T-cell (primary cell): ENCODE results near the gene IL2RA. TPM values are rescaled to one million over a fixed set of nuclear protein-coding genes. Genes with fewer than 3 reads are reported as not detected.

Experiments
- ATAC-seq, 4 experiments: fragments of 200-7000 bp in 3 of 4; fragments of 150-1000 bp in 1 of 4; cut with Tn5 transposase; replicated peaks in 1 of 4; 1 replicate in 3 of 4; 2 replicates in 1 of 4; pipeline ENCODE4 v1.10.0; 2021; ENCODE audit warnings: moderate library complexity in 3 of 4, mild to moderate bottlenecking in 2 of 4, moderate number of reproducible peaks in 1 of 4
- CTCF ChIA-PET, 2 donors: fragments of 300-600 bp; sonication (Branson Sonifier 250); formaldehyde crosslinking; loops; one replicate each; lab custom pipeline; 2022; ENCODE audit warnings: antibody characterized with exemption in 2 of 2; lab: Charles Lee
- POLR2A ChIA-PET, 2 donors: fragments of 300-600 bp; sonication (Branson Sonifier 250); formaldehyde crosslinking; loops; one replicate each; lab custom pipeline; 2022; ENCODE audit warnings: antibody characterized with exemption in 2 of 2; lab: Charles Lee
- DNase-seq, 35 experiments: peaks; one replicate each; pipeline versions ENCODE4 v3.0.0 to v3.0.0-alpha.2; 2013 to 2023
- H3K27ac ChIP-seq: one replicate; pipeline ENCODE4 v1.5.1; 2013; ENCODE audit warnings: low read length
- H3K27me3 ChIP-seq, 2 experiments: replicated peaks in 1 of 2; 1 replicate in 1 of 2; 2 replicates in 1 of 2; pipeline versions ENCODE4 v1.6.1 to v1.7.0; 2013; ENCODE audit warnings: low read length in 1 of 2, mixed read lengths in 1 of 2; ENCODE audit not compliant: control insufficient read depth in 2 of 2, insufficient read depth in 2 of 2; ENCODE audit errors: extremely low read depth in 1 of 2
- H3K36me3 ChIP-seq, 2 donors: 1 replicate in 1 of 2; 2 replicates in 1 of 2; pipeline versions ENCODE4 v1.6.1 to v1.7.0; 2013; ENCODE audit warnings: low read length in 1 of 2; ENCODE audit not compliant: control insufficient read depth in 2 of 2, insufficient read depth in 1 of 2; ENCODE audit errors: extremely low read depth in 1 of 2
- H3K4me1 ChIP-seq, 2 experiments: 1 replicate in 1 of 2; 2 replicates in 1 of 2; pipeline versions ENCODE4 v1.6.1 to v1.7.0; 2013; ENCODE audit warnings: low read length in 2 of 2, mixed read lengths in 1 of 2; ENCODE audit not compliant: insufficient read depth in 2 of 2, control insufficient read depth in 1 of 2; ENCODE audit errors: extremely low read depth in 1 of 2
- H3K4me3 ChIP-seq, 2 donors: 1 replicate in 1 of 2; 2 replicates in 1 of 2; pipeline versions ENCODE4 v1.5.1 to v1.7.0; 2013; ENCODE audit warnings: mild to moderate bottlenecking in 2 of 2, low read length in 1 of 2, moderate library complexity in 1 of 2; ENCODE audit not compliant: control insufficient read depth in 1 of 2; ENCODE audit errors: extremely low read depth in 1 of 2
- H3K9me3 ChIP-seq: 2 replicates; pipeline ENCODE4 v1.7.0; 2013
- H3K27ac Mint-ChIP-seq, 2 donors: one replicate each; pipeline ENCODE4 v1.8.0; 2020 to 2021; ENCODE audit warnings: mild to moderate bottlenecking in 2 of 2, mixed read lengths in 2 of 2
- H3K27me3 Mint-ChIP-seq, 2 donors: one replicate each; pipeline ENCODE4 v1.8.0; 2021 to 2022; ENCODE audit warnings: mixed read lengths in 2 of 2
- H3K36me3 Mint-ChIP-seq: one replicate; pipeline ENCODE4 v1.8.0; 2021; ENCODE audit warnings: mixed read lengths
- H3K4me1 Mint-ChIP-seq, 3 donors: one replicate each; pipeline ENCODE4 v1.8.0; 2020 to 2022; ENCODE audit warnings: mixed read lengths in 3 of 3, mild to moderate bottlenecking in 1 of 3
- H3K4me3 Mint-ChIP-seq, 3 donors: one replicate each; pipeline ENCODE4 v1.8.0; 2020 to 2022; ENCODE audit warnings: mild to moderate bottlenecking in 3 of 3, mixed read lengths in 3 of 3, moderate library complexity in 3 of 3
- H3K9me3 Mint-ChIP-seq, 3 donors: one replicate each; pipeline ENCODE4 v1.8.0; 2020 to 2022; ENCODE audit warnings: mixed read lengths in 3 of 3
- WGBS: methylation state at CpG from one replicate; pipeline ENCODE4 v1.1.5; 2013; ENCODE audit warnings: missing lambda C conversion rate; ENCODE audit not compliant: insufficient coverage; 5-methylcytosine and 5-hydroxymethylcytosine counted together
- total RNA-seq, 35 experiments: library from RNA in 6 of 35; stranded (reverse) in 6 of 35; fragments of 120-200 nt in 1 of 35; gene quantifications; one replicate each; pipeline versions ENCODE4 v1.2.1 to v1.2.4 and lab custom pipeline; 2013 to 2026

Gene IL2RA
- total RNA-seq, 5 donors from 2014 or later (not counting 1 experiment from before 2014, with no cell fraction given): 19.9 to 40.4 (median 28.1) TPM

GRCh38 chr10:5987747-5988146 is 74.4 kb downstream of the IL2RA start:
- ChIA-PET CTCF (interaction anchor here in 1 of 2 donors (0.8 kb wide), 1 partner anchor 63 kb away, joined by 4 read pairs; no protein-coding TSS in a partner anchor), POLR2A (no interaction called here)
- no peak overlapping the region for H3K4me3 ChIP-seq
- no peak for ATAC-seq
- H3K27ac Mint-ChIP-seq: no peak overlapping the region
- H3K27ac ChIP-seq: no peak overlapping the region
- no peak for DNase-seq
- H3K27me3 ChIP-seq: no peaks in the 10 kb centered on the region
- H3K36me3 ChIP-seq: no peaks in the 10 kb centered on the region
- no peaks in the 10 kb centered on the region for H3K27me3 Mint-ChIP-seq
- H3K36me3 Mint-ChIP-seq: peaks cover 6% of the 10 kb centered on the region
- H3K4me1 Mint-ChIP-seq: peaks cover 7 to 8% (median 8%) of the 10 kb centered on the region in 3 donors
- H3K4me3 Mint-ChIP-seq: no peak overlapping the region
- 59% methylated on average over 2 of the region's 4 CpGs for WGBS
- no peaks in the 10 kb centered on the region for H3K4me1 ChIP-seq
- peaks cover 4 to 15% (median 6%) of the 10 kb centered on the region in 3 donors for H3K9me3 Mint-ChIP-seq
- H3K9me3 ChIP-seq: no peaks in the 10 kb centered on the region

GRCh38 chr10:5985029-5985428 is 77.1 kb downstream of the IL2RA start:
- ATAC-seq: no peak

GRCh38 chr10:5983774-5984173 is 78.4 kb downstream of the IL2RA start:
- H3K4me3 ChIP-seq: no peak overlapping the region
- Mint-ChIP-seq H3K9me3 (no peaks in the 10 kb centered on the region), H3K27me3 (no peaks in the 10 kb centered on the region), H3K4me3 (no peak overlapping the region), H3K4me1 (peaks cover 8% of the 10 kb centered on the region in 3 donors), H3K27ac (no peak overlapping the region), H3K36me3 (no peaks in the 10 kb centered on the region)
- ChIA-PET CTCF (no interaction called here), POLR2A (interaction anchor here in 1 of 2 donors (1.1 kb wide), 1 partner anchor 44 kb away, joined by 4 read pairs; no protein-coding TSS in a partner anchor)
- H3K27ac ChIP-seq: no peak overlapping the region
- H3K36me3 ChIP-seq: no peaks in the 10 kb centered on the region
- H3K4me1 ChIP-seq: no peaks in the 10 kb centered on the region
- no peaks in the 10 kb centered on the region for H3K9me3 ChIP-seq
- DNase-seq: no peak
- WGBS: 87% methylated on average over 7 of the region's 9 CpGs
- H3K27me3 ChIP-seq: no peaks in the 10 kb centered on the region
- no peak for ATAC-seq

More at GRCh38 chr10:5985029-5985428, 77.1 kb downstream of the IL2RA start:
- no peak overlapping the region for H3K4me3 ChIP-seq
- no peaks in the 10 kb centered on the region for H3K27me3 ChIP-seq
- Mint-ChIP-seq H3K36me3 (no peaks in the 10 kb centered on the region), H3K4me1 (peaks cover 8% of the 10 kb centered on the region in 3 donors), H3K27ac (no peak overlapping the region), H3K9me3 (no peaks in the 10 kb centered on the region), H3K27me3 (no peaks in the 10 kb centered on the region), H3K4me3 (no peak overlapping the region)
- no peak overlapping the region for H3K27ac ChIP-seq
- ChIA-PET POLR2A (interaction anchor here in 1 of 2 donors (0.6 to 1.1 kb wide), 2 partner anchors 43 to 1504 kb away, joined by 3 to 4 read pairs; no protein-coding TSS in a partner anchor), CTCF (no interaction called here)
- H3K36me3 ChIP-seq: no peaks in the 10 kb centered on the region
- DNase-seq: no peak
- WGBS: 84% methylated on average over 5 of the region's 5 CpGs
- H3K9me3 ChIP-seq: no peaks in the 10 kb centered on the region
- no peaks in the 10 kb centered on the region for H3K4me1 ChIP-seq

GRCh38 chr10:5981529-5981928 is 80.6 kb downstream of the IL2RA start:
- WGBS: 99% methylated on average over 9 of the region's 9 CpGs
- no peak for ATAC-seq
- no peaks in the 10 kb centered on the region for H3K9me3 Mint-ChIP-seq

GRCh38 chr10:5978230-5978489 is 84.0 kb downstream of the IL2RA start:
- Histone ChIP-seq H3K36me3 (no peaks in the 10 kb centered on the region), H3K27me3 (no peaks in the 10 kb centered on the region), H3K27ac (peak overlapping the region; percentile 53), H3K4me3 (peak overlapping the region; percentile 92 to 98), H3K9me3 (no peaks in the 10 kb centered on the region), H3K4me1 (peaks cover 7 to 24% of the 10 kb centered on the region in 2 experiments)
- POLR2A ChIA-PET: interaction anchor here in 1 of 2 donors (0.5 kb wide), 1 partner anchor 1799 kb away, joined by 6 read pairs; no protein-coding TSS in a partner anchor
- no peaks in the 10 kb centered on the region for H3K9me3 Mint-ChIP-seq
- no peaks in the 10 kb centered on the region for H3K27me3 Mint-ChIP-seq
- H3K27ac Mint-ChIP-seq: peak overlapping the region; percentile 90 to 91
- no peak for DNase-seq
- 45% methylated on average over 5 of the region's 6 CpGs for WGBS
- H3K4me1 Mint-ChIP-seq: peaks cover 18 to 26% (median 26%) of the 10 kb centered on the region in 3 donors
- no peaks in the 10 kb centered on the region for H3K36me3 Mint-ChIP-seq
- H3K4me3 Mint-ChIP-seq: peak overlapping the region; percentile 87 to 92 (median 90)
- CTCF ChIA-PET: interaction anchor here (0.6 to 0.9 kb wide), 2 partner anchors 60 to 691 kb away, joined by 3 read pairs; no protein-coding TSS in a partner anchor
- peak in 1 of 4 experiments; percentile 0 for ATAC-seq

More at GRCh38 chr10:5981529-5981928, 80.6 kb downstream of the IL2RA start:
- Histone ChIP-seq H3K27me3 (no peaks in the 10 kb centered on the region), H3K4me1 (peaks cover 4 to 10% of the 10 kb centered on the region in 2 experiments), H3K27ac (no peak overlapping the region), H3K4me3 (no peak overlapping the region), H3K36me3 (no peaks in the 10 kb centered on the region), H3K9me3 (no peaks in the 10 kb centered on the region)
- Mint-ChIP-seq H3K4me3 (no peak overlapping the region), H3K27me3 (no peaks in the 10 kb centered on the region), H3K4me1 (peaks cover under 1 to 6% (median 4%) of the 10 kb centered on the region in 3 donors), H3K36me3 (no peaks in the 10 kb centered on the region), H3K27ac (no peak overlapping the region)
- ChIA-PET POLR2A (interaction anchor here (0.6 kb wide), 2 partner anchors 9 to 473 kb away, joined by 3 to 7 read pairs; no protein-coding TSS in a partner anchor), CTCF (interaction anchor here in 1 of 2 donors (0.6 to 0.7 kb wide), 2 partner anchors 422 to 540 kb away, joined by 4 read pairs; no protein-coding TSS in a partner anchor)
- DNase-seq: no peak

DNA sequence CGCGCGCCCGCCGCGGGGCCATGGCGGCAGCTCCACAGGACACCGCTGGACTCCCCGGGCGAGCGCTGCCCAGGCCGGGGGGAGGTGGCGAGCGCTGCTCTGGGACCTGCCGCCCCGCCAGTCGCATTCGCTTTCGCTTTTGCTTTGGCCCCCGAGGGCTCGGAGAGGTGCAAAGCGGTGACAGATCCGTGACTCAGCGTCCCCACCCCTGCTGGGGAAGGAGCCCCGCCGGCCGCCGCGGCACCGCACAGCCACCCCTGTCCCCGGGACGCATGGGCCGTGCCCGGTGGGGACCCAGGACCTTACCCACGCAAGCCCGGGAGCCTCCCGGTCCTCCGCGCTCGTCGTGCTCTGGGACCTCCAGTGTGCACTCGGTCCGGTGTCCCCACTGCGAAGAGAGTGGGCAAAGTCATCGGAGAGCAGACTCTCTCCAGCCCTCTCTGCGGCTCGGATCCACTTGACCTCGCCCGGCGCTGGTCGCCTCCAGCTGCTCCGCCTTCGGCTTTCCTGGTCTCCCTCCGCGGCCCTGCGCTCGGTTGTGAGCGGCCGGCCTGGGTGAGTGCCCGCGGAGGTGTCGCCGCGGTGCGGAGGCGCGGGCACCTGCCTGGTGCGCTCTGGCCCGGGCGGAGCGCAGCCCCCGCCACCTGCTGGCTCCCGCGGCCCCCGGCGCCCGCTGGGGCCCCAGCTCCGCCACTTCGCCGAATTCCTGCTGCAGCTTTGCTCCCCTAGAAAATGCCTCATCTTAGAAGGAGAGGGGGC is 84.5 kb downstream of the IL2RA start, which contains the start of gene IL15RA:
Gene IL15RA, minus strand, starts transcription at position 73 of the 759 bp plus-strand sequence. Its CDS starts 51 bp downstream, at position 22.
- peak within 1 kb of the TSS; percentile 92 to 94 for H3K27ac Mint-ChIP-seq
- peak within 1 kb of the TSS; percentile 90 to 95 (median 93) for H3K4me3 Mint-ChIP-seq
- H3K4me1 Mint-ChIP-seq: peaks cover 18 to 31% (median 30%) of the 10 kb centered on the region in 3 donors
- H3K9me3 ChIP-seq: no peaks in the 10 kb centered on the region
- H3K4me3 ChIP-seq: peak within 1 kb of the TSS; percentile 92 to 98
- H3K36me3 ChIP-seq: no peaks in the 10 kb centered on the region
- H3K36me3 Mint-ChIP-seq: no peaks in the 10 kb centered on the region
- WGBS: 0% methylated on average over 79 of the region's 80 CpGs
- peak; percentile 80 to 88 (median 84) for ATAC-seq
- H3K9me3 Mint-ChIP-seq: no peaks in the 10 kb centered on the region
- H3K4me1 ChIP-seq: peaks cover 7 to 24% of the 10 kb centered on the region in 2 experiments
- no peaks in the 10 kb centered on the region for H3K27me3 Mint-ChIP-seq
- H3K27me3 ChIP-seq: no peaks in the 10 kb centered on the region
- POLR2A ChIA-PET: interaction anchor here in 1 of 2 donors (0.5 kb wide), 1 partner anchor 1799 kb away, joined by 6 read pairs; no protein-coding TSS in a partner anchor
- H3K27ac ChIP-seq: peak within 1 kb of the TSS; percentile 84
- peak; percentile 54 to 88 (median 73) for DNase-seq
- CTCF ChIA-PET: interaction anchor here (0.6 to 0.9 kb wide), 2 partner anchors 60 to 107 kb away, joined by 3 to 7 read pairs; no protein-coding TSS in a partner anchor
